Measurements from ENCODE around the gene DNAAF5. TPM values are rescaled to one million over a fixed set of nuclear protein-coding genes. Genes with fewer than 3 reads are reported as not detected.

Gene DNAAF5
- total and polyA plus RNA-seq, 8 donors: 6.7 to 210 (median 22.4) TPM

DNA sequence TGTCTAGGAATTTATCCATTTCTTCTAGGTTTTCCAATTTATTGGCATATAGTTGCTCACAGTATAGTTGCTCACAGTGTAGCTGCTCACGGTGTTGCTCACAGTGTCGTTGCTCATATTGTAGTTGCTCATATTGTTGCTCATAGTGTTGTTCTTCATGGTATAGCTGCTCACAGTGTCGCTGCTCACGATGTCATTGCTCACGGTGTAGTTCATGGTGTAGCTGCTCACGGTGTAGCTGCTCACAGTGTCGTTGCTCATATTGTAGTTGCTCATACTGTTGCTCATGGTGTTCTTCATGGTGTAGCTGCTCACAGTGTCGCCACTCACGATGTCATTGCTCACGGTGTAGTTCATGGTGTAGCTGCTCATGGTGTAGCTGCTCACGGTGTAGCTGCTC, 8.3 kb downstream of the DNAAF5 start:
- Histone ChIP-seq H3K27ac (no peak overlapping the region), H3K36me3 (peaks cover 7 to 57% (median 50%) of the 10 kb centered on the region in 4 donors), H3K4me3 (no peak overlapping the region), H3K4me1 (peaks cover 6 to 19% (median 12%) of the 10 kb centered on the region in 4 donors), H3K9me3 (peaks cover 0 to 12% (median 5%) of the 10 kb centered on the region in 4 donors), H3K27me3 (no peaks in the 10 kb centered on the region)
- TF ChIP-seq, protein P1, sequence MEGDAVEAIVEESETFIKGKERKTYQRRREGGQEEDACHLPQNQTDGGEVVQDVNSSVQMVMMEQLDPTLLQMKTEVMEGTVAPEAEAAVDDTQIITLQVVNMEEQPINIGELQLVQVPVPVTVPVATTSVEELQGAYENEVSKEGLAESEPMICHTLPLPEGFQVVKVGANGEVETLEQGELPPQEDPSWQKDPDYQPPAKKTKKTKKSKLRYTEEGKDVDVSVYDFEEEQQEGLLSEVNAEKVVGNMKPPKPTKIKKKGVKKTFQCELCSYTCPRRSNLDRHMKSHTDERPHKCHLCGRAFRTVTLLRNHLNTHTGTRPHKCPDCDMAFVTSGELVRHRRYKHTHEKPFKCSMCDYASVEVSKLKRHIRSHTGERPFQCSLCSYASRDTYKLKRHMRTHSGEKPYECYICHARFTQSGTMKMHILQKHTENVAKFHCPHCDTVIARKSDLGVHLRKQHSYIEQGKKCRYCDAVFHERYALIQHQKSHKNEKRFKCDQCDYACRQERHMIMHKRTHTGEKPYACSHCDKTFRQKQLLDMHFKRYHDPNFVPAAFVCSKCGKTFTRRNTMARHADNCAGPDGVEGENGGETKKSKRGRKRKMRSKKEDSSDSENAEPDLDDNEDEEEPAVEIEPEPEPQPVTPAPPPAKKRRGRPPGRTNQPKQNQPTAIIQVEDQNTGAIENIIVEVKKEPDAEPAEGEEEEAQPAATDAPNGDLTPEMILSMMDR (IDR thresholded peaks at IDR 0.05): no peak
- TF ChIP-seq POLR2AphosphoS5 (IDR thresholded peaks at IDR 0.05) (no peak), EP300 (IDR thresholded peaks at IDR 0.05) (no peak), POLR2A (IDR thresholded peaks at IDR 0.05) (no peak)
- DNase-seq: no peak
- intact Hi-C loops (cut with DNase I; ENCODE audit: low total_unique reads): no loop called here
- 93 to 99% (median 98%) methylated on average over 11 of the region's 11 CpGs for WGBS, 5 donors

DNA sequence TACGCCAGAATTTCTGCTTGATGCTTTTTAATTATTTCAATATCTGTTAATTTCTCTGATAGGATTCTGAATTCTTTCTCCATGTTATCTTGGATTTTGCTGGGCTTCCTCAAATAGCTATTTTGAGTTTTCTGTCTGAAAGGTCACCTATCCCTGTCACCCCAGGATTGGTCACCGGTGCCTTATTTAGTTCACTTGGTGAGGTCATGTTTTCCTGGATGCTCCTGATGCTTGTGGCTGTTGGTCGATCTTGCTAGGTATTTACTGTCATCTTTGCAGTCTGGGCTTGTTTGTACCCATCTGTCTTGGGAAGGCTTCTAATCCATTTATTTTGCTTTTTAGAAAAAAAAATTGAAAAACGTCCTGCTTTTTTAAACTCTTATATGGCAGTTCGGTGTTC, 11.7 kb downstream of the DNAAF5 start:
- intact Hi-C loops (cut with DNase I; ENCODE audit: low total_unique reads): no loop called here
- H3K27me3 ChIP-seq: no peaks in the 10 kb centered on the region

DNA sequence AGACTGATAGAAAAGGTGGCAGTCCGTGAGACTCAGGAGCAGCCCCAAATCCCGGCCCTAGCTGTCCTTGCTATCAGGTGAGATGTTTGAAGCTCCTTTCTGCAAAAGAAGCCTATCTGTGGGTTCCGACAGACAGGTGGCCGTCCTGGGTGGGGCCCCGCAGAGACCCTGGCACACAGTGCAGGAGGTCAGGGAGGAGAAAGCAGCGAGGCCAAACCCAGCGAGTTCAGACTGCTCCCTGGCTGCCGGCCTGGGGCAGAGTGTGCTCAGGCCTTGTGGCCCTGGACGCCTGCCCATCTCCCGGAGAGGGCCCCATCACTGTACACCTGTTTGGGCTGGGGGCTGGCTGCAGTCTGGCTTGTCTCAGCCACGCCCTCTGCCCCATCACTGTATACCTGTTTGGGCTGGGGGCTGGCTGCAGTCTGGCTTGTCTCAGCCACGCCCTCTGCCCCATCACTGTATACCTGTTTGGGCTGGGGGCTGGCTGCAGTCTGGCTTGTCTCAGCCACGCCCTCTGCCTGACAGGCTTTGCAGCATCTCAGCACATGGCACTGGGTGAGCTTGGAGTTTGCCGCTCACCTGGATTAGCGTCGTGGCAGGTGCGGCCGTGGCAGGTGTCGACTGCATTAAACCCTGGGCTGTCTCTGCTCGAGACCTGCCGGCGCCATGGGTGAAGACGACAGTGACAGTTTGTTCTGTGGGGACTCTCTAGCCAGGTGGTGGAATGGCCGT, 12.4 kb downstream of the DNAAF5 start:
- 71 to 88% (median 81%) methylated on average over 17 to 24 of the region's 24 CpGs for WGBS, 5 donors
- Histone ChIP-seq H3K4me3 (no peak overlapping the region), H3K27me3 (no peaks in the 10 kb centered on the region), H3K4me1 (no peaks in the 10 kb centered on the region), H3K27ac (no peak overlapping the region), H3K9me3 (peaks cover 0 to 12% (median 5%) of the 10 kb centered on the region in 4 donors), H3K36me3 (peaks cover 17 to 57% (median 48%) of the 10 kb centered on the region in 4 donors)
- intact Hi-C loops (cut with DNase I; ENCODE audit: low total_unique reads): no loop called here
- DNase-seq: no peak
- TF ChIP-seq EP300 (IDR thresholded peaks at IDR 0.05) (no peak), POLR2AphosphoS5 (IDR thresholded peaks at IDR 0.05) (no peak), POLR2A (IDR thresholded peaks at IDR 0.05) (no peak)
- TF ChIP-seq, protein P1 (IDR thresholded peaks at IDR 0.05): no peak

More for the DNA sequence above, 11.7 kb downstream of the DNAAF5 start:
- DNase-seq: no peak
- peaks cover 17 to 60% (median 49%) of the 10 kb centered on the region in 4 donors for H3K36me3 ChIP-seq
- no peak overlapping the region for H3K4me3 ChIP-seq
- TF ChIP-seq, protein P1 (IDR thresholded peaks at IDR 0.05): no peak
- TF ChIP-seq POLR2A (IDR thresholded peaks at IDR 0.05) (no peak), EP300 (IDR thresholded peaks at IDR 0.05) (no peak), POLR2AphosphoS5 (IDR thresholded peaks at IDR 0.05) (no peak)
- no peak overlapping the region for H3K27ac ChIP-seq
- peaks cover 0 to 1% (median 0%) of the 10 kb centered on the region in 4 donors for H3K4me1 ChIP-seq
- peaks cover 0 to 12% (median 5%) of the 10 kb centered on the region in 4 donors for H3K9me3 ChIP-seq
- WGBS, 5 donors: 89 to 95% (median 89%) methylated on average over 5 of the region's 5 CpGs

DNA sequence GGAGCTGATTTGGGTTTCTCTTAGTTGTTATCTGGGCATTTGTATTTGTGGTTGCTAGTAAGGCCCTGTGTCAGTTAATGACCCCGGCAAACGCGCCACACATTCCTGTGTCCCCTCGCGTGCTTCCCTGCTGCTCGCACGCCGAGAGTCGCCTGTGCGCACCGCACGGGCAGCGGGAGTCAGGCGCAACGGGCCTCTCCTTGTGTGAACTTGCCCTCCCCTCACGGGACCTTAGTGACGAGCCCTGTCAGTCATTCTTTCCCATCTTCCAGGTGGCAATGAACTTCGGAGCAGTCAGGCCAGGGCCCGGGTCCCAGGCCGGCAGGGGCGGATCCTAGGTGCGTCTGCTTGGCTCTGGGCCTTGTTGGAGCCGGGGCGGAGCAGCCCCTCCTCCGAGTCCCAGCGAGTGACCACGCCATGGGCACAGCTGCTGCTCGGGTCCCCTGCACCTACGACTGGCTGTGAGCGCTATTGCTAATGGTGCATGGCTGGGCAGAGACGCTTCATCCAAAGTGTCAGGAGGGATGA, 13.0 kb downstream of the DNAAF5 start:
- no peak for TF ChIP-seq POLR2AphosphoS5 (IDR thresholded peaks at IDR 0.05)
- TF ChIP-seq POLR2A (IDR thresholded peaks at IDR 0.05): no peak
- TF ChIP-seq, protein P1 (IDR thresholded peaks at IDR 0.05): no peak
- no peak for TF ChIP-seq EP300 (IDR thresholded peaks at IDR 0.05)
- H3K4me3 ChIP-seq: no peak overlapping the region
- H3K27me3 ChIP-seq: no peaks in the 10 kb centered on the region
- DNase-seq: no peak
- H3K9me3 ChIP-seq: peaks cover 0 to 5% (median 2%) of the 10 kb centered on the region in 4 donors
- 92 to 97% (median 95%) methylated on average over 29 to 31 of the region's 31 CpGs for WGBS, 5 donors
- no peaks in the 10 kb centered on the region for H3K4me1 ChIP-seq
- H3K36me3 ChIP-seq: peaks cover 17 to 51% (median 43%) of the 10 kb centered on the region in 4 donors
- intact Hi-C loops (cut with DNase I; ENCODE audit: low total_unique reads): no loop called here
- no peak overlapping the region for H3K27ac ChIP-seq
